DND-41 (cell line): ENCODE results near the gene VAV2.

Experiments used
- CTCF ChIP-seq: IDR thresholded peaks from 2 replicates; pipeline ENCODE4 v1.5.1; 2012; ENCODE audit warnings: borderline replicate concordance, low read length, moderate library complexity, mild to moderate bottlenecking; ENCODE audit not compliant: poor library complexity, severe bottlenecking; ENCODE audit errors: extremely low read depth
- EZH2 ChIP-seq: IDR thresholded peaks from 3 replicates; pipeline ENCODE4 v1.6.1; 2012; ENCODE audit warnings: borderline replicate concordance, low read depth, mild to moderate bottlenecking, moderate library complexity, low read length, inconsistent platforms; ENCODE audit not compliant: severe bottlenecking

GRCh38 chr9:133754187-133754586, 237.9 kb downstream of the VAV2 start:
- TF ChIP-seq CTCF (no peak), EZH2 (no peak)
